ENCODE measurements around the gene CDKAL1.

DNA sequence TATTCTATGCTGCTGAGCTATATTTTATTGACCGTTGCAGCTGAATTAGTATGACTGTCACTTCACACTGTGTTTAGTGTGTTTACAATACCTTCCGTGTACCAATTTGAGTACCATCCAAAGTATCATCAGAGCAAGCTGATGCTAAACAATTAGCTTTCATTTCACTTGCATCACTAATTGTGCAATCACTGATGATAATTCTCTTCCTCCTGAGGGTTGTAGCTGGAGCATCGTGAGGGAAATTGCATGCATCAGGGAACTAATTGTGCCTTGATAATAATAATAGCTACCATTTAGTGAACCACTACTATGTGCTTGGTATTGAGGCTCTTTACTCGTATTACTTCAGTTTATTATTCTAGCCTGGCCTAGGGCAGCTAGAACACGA lies 674.5 kb downstream of the CDKAL1 start:
- no peak for TF ChIP-seq POLR2A (IDR thresholded peaks at IDR 0.05)
- TF ChIP-seq, protein P1, sequence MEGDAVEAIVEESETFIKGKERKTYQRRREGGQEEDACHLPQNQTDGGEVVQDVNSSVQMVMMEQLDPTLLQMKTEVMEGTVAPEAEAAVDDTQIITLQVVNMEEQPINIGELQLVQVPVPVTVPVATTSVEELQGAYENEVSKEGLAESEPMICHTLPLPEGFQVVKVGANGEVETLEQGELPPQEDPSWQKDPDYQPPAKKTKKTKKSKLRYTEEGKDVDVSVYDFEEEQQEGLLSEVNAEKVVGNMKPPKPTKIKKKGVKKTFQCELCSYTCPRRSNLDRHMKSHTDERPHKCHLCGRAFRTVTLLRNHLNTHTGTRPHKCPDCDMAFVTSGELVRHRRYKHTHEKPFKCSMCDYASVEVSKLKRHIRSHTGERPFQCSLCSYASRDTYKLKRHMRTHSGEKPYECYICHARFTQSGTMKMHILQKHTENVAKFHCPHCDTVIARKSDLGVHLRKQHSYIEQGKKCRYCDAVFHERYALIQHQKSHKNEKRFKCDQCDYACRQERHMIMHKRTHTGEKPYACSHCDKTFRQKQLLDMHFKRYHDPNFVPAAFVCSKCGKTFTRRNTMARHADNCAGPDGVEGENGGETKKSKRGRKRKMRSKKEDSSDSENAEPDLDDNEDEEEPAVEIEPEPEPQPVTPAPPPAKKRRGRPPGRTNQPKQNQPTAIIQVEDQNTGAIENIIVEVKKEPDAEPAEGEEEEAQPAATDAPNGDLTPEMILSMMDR (IDR thresholded peaks at IDR 0.05): no peak
